ENCODE measurements around the gene SEH1L.

The SEH1L gene

DNA sequence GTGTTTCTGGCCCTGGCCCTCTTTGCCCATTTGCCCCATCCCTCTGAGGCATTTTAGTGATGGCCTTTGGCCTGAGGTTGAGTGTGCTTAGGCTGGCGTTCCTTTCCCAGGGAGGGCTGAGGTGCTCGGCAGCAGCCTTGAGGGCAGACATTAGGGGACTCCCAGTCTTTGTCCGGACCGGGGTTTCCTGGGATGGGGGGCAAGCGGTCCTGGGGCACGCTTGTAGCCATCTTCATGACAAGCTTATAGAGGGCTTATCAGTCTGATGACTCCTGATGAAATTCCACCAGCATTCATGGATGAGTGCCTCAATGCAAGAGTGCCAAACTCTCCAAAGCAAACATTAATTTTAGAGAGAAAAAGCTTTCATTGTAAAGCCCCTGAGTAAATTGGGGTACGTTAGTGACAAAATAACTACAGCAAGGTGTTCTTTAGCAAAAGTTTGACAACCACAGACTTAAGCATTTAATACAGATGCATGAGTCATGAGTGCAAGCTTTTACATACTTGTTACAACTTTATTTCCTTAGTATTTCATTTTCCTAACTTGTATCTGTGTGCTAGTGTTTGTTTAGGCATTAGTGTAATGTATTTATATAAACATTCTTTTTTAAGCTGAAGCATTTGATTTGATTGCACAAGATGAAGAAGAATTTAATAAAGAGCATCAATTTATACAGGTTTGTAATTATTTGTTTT lies 89.0 kb downstream of the SEH1L start:
- Histone ChIP-seq H3K36me3 (ENCODE audit: insufficient read depth, low read length) (peaks cover 95% of the 10 kb centered on the region), H3K4me3 (ENCODE audit: low read depth in 1 of 2, low read length in 2 of 2) (no peak overlapping the region), H3K9me3 (ENCODE audit: insufficient read depth, low read length, severe bottlenecking) (peaks cover 4% of the 10 kb centered on the region), H3K4me1 (ENCODE audit: insufficient read depth, low read length) (no peaks in the 10 kb centered on the region), H3K27me3 (ENCODE audit: insufficient read depth, low read length, poor library complexity) (no peaks in the 10 kb centered on the region), H3K27ac (ENCODE audit: low read length) (no peak overlapping the region), H3K9ac (ENCODE audit: low read depth, low read length) (no peak overlapping the region), H3K79me2 (ENCODE audit: insufficient read depth, low read length) (peaks cover 15% of the 10 kb centered on the region), H3K4me2 (ENCODE audit: insufficient read depth, low read length) (no peak overlapping the region), H2AFZ (ENCODE audit: low read depth, low read length) (no peak overlapping the region), H4K20me1 (ENCODE audit: insufficient read depth, low read length) (peaks cover 4% of the 10 kb centered on the region; the same call in 1 of the 2 replicates)
- DNase-seq (no peak), ATAC-seq (ENCODE audit: insufficient read depth, low read depth) (no peak)
- no peak for TF ChIP-seq EZH2 (IDR thresholded peaks at IDR 0.05; ENCODE audit: borderline replicate concordance, low read depth, low read length, severe bottlenecking)
- TF ChIP-seq, protein P1, sequence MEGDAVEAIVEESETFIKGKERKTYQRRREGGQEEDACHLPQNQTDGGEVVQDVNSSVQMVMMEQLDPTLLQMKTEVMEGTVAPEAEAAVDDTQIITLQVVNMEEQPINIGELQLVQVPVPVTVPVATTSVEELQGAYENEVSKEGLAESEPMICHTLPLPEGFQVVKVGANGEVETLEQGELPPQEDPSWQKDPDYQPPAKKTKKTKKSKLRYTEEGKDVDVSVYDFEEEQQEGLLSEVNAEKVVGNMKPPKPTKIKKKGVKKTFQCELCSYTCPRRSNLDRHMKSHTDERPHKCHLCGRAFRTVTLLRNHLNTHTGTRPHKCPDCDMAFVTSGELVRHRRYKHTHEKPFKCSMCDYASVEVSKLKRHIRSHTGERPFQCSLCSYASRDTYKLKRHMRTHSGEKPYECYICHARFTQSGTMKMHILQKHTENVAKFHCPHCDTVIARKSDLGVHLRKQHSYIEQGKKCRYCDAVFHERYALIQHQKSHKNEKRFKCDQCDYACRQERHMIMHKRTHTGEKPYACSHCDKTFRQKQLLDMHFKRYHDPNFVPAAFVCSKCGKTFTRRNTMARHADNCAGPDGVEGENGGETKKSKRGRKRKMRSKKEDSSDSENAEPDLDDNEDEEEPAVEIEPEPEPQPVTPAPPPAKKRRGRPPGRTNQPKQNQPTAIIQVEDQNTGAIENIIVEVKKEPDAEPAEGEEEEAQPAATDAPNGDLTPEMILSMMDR (IDR thresholded peaks at IDR 0.05; ENCODE audit: borderline replicate concordance, extremely low read depth, low read length, poor library complexity, severe bottlenecking) = no peak
